HUDEP-2 (cell line): Measurements from ENCODE around the gene CCNL2.
A peak's percentile ranks its signal among the peaks of the same experiment; 100 is the strongest.
"Not testable (repeated sequence)": the region's sequence is repeated elsewhere in the genome, so short reads cannot be mapped to it uniquely, and the experiment has no call there.

Experiments used
- DNase-seq, 76 experiments: peaks; one replicate each; lab custom pipeline; 2025; ENCODE audit not compliant: unreplicated experiment in 76 of 76; lab: John Stamatoyannopoulos, UW

CCNL2 gene

DNA sequence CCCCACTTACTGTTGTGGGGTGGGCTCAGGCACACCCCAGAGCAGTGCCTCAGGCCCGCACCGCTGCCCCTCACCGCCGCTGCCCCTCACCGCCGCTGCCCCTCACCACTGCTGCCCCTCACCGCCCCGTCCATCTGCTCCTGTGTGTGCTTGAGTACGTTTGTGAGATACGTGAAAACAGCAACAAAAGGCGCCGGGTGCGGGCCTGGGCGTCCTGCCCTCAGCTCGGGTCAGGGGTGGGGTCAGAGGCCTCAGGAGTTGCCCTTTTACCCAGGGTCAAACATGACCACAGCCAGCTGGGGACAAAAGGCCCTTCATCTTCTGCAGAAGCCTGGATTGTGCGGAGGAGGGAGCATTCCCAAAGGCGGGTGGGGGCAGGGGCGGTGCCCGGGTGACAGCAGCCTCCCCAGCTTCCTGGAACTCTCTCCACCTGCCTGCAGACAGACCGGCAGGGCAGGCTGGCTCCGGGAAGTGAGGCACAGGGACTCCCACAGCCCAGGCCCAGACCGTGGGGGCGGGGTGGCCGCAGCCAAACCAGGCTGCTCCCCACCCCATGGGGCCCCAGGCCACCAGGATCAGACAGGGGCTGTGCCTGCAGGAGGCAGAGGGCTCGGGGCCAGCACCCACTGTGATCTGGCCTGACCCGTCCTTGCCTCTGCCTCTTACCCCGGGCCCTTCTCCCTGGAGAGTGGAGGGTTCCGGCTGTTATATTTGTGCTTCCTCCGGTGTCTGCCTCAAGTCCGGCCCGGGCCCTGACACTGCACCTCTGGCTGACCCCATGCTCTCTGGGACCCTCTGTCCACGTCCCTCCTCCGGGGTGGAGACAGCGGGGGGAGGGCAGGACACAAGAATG, 34.0 kb upstream of the CCNL2 start:
- peak in 9 of 76 experiments; percentile 8 to 41 (median 23) for DNase-seq

DNA sequence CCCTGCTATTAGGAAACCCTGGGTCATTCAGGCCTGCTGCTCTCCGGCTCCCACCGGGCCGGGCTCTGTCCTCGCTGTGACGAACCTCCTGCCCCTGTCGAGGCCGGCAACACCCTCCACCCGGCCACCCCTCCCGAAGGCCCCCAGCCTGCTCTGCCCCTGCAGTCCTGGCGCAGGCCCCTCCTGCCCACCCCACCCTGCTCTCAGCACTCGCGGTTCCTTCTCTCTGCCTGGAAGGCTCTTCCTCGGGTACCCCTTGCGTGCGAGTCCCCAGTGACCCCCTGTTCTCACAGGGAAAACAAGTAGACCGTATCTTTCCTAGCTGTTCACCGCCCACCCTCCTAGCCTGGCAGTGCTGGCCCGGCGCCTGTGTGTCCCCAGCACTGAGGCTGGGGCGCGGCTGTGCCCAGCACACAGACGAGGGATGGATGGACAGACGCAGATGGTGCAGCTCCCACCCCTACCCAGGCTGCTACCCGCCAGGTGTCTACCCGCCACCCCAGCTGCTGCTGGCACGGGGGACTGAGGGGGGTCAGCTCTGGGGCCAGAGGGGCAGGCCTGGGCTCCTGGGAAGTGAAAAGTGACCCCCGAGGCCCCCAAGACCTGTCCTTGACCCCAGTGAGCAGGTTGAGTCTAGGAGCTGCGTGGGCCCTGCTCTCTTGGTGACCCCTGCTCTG, 33.3 kb upstream of the CCNL2 start:
- no peak for DNase-seq

DNA sequence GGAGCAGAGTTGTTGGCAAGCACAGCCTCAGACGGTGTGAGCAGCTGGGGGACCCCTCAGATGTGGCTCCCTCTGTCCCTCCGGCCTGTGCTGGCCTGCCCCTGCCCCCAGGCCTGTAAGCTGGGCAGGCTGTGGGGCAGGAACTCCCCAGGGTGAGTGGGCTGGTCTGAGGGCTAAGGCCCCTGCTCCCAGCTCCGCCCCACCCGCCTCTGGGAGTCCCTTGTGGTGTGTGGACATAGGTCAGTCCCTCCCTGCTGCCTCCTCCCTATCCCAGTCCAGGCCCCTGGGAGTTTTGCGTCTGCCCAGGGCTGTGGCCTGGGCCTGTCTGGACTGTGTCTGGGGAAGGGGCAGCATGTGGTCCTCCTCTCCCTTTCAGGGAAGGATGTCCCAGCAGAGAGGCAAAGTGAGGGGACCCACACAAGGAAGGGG, 32.7 kb upstream of the CCNL2 start:
- no peak for DNase-seq

DNA sequence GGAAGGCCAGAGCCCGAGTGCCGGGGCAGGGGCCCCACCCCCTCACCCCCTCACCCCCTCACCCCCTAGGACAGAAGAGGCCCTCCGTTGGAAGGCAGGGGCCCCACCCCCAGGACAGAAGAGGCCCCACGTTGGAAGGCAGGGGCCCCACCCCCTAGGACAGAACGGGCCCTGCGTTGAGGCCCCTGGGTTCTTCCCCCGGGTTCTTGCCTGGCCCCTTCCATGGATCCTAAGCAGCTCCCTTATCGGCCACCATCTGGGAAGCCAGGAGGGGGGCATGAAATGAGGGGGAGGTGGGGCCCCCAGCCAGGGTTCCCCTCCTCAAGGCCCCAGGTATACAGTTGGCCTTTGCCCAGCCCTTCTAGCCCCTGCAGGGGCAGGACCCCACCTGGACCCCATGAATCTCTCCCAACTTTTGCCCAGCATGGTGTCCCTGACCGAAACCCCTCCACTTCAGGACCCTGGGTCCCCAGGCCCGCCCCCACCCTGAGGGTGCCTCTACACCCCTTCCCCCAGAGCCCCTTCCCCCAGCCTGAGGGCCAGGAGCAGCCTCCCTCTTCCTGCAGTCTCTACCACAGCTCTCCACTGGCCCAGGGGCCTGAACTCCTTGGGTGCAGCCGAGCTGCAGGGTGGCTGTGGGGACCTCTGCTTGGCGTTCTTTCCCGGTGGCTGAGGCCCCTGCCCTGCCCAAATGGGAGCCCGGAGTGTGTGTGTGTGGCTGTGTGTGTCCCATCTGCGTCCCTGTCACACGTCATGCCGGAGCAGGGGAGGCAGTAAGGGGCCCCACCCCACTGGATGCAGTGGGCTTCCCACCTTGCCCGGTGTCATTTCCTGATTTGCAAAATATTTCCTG, 32.1 kb upstream of the CCNL2 start:
- DNase-seq, result no peak

DNA sequence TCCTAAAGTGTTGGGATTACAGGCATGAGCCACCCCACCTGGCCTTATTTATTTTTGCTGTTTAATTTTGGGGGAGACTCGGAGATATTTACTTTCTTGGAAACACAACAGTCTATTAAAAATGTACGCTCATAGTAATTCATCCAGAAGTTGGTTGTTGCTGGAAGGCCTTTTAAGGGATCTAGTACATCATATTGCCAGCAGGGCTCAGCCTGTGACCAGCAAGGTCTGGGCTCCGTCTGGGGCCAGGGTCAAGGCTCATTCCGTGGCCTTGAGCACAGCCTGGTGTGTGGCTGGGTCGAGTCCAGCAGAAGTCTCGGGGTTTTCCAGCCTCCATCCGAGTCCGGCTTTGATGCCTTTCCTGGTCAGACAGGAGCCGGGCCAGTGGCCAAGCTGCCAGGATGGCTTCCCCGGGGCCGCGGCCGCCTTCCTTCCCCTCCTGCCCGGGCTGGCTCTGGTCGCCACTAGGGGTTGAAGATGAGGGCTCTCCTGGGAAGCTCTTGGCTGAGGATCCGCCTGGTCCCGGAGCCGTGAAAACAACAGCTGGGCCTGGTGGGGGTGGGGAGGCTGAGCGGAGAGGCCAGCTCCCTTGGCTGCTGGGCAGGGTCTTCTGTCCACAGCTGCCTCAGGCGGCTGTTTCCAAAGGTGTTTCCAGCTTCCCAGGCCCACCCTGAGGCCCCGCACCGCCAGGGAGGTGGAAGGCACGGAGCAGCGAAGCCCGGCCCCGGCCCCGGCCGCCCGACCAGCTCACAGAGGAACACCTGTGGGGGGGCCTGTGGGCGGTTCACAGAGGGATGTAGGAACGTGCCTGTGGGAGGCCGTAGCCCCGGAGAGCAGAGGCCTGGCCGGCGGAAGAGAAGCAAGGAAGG, 31.2 kb upstream of the CCNL2 start:
- DNase-seq, result no peak

DNA sequence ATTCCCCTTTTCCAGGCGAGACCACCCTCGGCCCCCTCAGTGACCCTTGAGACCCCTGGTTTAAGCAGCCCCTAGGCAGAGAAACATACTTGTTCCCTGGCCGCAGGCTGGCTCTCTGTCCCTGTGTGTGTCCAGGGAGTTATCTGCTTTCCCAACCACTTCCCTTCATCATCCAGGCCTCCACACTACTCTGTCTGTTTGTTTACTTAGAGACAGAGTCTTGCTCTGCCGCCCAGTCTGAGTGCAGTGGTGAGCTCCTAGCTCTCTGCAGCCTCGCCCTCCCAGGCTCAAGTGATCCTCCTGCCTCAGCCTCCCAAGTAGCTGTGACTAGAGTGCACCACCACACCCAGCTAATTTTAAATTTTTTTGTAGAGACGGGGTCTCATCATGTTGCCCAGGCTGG, 30.5 kb upstream of the CCNL2 start:
- DNase-seq, result no peak

DNA sequence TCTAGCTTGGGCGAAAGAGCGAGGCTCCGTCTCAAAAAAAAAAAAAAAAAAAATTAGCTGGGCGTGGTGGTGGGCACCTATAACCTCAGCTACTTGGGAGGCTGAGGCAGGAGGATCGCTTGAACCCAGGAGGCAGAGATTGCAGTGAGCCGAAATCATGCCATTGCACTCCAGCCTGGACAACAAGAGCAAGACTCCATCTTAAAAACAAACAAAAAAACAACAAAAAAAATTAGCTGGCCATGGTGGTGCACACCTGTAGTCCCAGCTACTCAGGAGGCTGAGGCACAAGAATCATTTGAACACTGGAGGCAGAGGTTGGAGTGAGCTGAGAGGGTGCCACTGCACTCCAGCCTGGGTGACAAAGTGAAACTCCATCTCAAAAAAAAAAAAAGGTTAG, 29.8 kb upstream of the CCNL2 start:
- DNase-seq, result not testable (repeated sequence)

DNA sequence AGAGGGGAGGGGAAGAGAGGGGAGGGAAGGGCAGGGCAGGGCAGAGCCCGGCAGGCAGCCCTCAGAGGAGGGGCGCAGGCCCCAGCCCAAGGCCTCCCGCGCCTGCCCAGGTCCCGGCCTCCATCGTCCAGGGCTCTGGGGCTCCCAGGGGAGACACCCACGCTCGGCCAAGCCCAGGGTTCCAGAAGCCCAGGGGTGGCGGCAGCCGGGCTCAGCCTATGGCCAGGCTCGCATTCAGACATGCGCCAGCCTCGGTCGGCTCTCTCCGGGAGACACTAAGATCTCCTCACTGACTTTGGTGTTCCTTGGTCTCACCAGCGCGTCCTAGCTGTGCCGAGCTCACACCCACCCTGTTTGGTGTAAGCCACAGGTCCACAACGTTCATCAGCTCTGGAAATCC, 29.0 kb upstream of the CCNL2 start:
- no peak for DNase-seq

DNA sequence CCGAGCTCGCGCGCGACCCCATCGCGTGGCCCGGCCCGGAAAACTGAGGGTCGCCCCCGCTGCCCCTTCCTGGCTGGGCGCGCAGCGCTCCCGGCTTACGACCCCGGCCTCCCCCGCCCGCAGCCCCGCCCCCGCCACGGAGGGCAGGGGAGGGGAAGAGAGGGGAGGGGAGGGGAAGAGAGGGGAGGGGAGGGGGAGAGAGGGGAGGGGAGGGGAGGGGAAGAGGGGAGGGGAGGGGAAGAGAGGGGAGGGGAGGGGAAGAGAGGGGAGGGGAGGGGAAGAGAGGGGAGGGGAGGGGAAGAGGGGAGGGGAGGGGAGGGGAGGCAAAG, 28.6 kb upstream of the CCNL2 start:
- no peak for DNase-seq

DNA sequence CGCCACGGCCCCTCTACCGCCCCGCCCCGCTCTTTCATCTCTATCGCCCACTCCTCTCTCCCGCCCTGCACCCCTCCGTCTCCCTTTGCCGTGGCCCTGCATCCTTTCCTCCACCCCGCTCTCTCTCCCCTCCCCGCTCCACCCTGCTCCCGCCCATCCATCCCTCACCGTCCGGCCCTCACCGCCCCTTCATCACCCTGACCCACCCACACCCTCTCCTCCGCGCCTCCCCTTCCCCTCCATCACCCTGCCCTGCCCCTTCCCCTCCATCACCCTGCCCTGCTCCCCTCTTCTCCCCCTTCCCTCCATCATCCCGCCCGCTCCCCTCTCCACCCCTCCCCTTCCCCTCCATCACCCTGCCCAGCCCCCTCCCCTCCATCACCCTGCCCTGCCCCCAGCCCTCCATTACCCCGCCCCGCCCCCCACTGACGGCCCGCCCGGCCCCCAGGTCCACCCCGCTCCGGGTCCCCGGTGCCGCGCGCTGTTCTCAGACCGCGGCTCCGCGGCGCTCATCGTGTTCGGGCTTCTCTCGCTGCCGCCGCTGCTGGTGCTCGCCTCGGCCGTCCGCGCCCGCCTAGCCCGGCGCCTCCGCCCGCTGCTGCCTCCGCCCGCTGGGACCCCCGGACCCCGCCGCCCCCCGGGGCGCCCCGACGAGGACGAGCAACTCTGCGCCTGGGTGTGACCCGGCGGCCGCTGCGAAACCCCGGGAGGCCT, 28.1 kb upstream of the CCNL2 start:
- no peak for DNase-seq

DNA sequence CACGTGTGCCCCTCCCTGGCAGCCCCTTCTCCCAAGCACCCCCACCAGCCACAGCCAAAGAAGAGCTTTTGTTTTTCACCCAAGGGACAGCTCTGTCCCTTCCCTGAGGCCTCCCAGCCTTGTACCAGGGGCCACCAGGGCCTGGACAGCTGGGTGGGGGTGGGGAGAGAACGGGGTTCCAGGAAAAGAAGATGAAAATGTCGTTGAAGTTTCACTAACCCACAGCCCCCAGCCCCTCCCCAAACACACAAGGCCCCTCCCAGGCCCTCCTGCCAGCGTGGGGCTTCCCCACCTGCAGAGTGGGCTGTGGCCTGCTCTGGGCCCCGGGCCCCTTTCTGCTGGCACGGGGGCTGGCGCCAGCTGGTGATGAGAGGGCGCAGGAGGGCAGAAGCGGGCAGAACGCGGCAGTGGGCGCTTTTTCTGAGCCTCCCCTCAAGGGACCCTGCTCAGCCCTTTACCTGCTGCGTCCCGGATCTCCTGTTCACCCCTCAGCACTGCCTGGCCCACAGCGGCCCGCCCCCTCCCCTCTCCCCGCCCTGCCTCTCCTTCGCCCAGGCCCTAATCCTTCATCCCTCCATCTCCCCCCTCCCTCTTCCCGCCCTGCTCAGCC, 27.5 kb upstream of the CCNL2 start:
- no peak for DNase-seq

DNA sequence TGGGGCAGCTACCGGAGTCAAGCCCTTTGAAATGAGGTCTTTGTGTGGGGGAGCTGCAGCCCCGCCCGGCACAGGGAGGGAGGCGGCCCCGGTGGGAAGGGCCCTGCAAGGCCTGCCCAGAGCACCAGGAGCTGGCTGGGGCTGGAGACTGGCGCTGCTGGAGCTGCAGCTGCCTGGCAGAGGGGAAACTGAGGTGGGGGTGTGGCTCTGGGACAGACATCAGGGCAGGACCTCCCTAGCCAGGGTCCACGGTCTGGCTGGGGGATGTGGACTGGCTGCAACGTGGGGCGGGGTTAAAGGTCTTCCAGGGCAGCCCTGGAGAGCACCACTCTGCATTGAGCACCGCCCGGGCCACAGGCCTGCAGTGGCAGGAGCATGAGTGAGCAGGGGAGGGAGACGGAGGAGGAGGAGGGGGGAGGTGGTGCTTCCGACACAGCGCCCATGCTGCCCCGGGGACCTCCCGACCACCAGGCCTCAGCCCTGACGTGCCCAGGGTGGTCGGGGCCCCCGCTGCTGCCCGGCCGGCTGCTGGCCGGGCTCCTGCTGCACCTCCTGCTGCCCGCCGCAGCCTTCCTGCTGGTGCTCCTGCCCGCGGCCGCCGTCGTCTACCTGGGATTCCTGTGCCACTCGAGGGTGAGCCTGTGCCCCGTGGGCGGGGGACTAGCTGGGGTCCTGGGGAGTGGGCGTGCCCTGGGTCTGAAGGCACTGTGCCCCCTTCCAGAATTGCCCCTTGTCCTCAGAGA, 26.8 kb upstream of the CCNL2 start:
- DNase-seq, result no peak

DNA sequence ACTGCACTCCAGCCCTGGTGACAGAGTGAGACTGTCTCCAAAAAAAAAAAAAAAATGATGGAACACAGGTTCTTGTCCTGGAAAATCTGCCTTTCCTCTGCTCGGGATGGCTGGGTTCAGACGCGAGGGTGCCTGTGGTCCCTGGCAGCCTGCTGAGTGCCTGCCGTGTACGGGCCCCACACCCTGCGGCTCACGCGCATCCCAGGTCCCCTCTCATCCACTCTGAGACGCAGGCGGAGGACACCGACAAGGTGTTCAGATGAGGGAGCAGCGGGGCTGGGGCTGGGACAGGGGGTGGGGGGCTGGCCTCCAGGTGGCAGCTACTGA, 26.3 kb upstream of the CCNL2 start:
- DNase-seq, result no peak

DNA sequence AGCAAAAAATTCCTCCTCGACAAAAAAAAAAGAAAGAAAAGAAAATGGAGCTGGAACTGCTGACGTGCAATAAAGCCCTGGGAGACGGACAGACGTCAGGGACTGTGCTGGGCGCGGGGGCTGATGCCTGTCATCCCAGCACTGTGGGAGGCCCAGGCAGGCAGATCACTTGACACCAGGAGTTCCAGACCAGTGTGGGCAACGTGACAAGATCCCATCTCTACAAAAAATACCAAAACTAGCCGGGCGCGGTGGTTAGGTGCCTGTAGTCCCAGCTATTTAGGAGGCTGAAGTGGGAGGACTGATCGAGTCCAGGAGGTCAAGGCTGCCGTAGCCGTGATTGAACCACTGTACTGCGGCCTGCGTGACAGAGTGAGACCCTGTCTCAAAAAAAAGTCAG, 25.6 kb upstream of the CCNL2 start:
- DNase-seq, result no peak

DNA sequence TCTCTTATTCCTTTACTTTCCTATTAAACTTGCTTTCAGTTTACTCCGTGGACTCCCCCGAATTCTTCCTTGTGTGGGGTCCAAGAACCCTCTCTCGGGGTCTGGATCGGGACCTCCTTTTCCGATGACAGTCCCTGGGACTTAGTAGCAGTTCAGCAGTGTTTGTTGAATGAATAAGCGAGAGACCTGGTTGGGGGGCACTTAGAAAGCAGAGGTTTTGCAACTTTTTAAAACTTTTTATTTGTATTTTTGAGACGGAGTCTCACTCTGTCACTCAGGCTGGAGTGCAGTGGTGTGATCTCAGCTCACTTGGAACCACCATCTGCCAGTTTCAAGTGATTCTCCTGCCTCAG, 24.1 kb upstream of the CCNL2 start:
- DNase-seq, result no peak

DNA sequence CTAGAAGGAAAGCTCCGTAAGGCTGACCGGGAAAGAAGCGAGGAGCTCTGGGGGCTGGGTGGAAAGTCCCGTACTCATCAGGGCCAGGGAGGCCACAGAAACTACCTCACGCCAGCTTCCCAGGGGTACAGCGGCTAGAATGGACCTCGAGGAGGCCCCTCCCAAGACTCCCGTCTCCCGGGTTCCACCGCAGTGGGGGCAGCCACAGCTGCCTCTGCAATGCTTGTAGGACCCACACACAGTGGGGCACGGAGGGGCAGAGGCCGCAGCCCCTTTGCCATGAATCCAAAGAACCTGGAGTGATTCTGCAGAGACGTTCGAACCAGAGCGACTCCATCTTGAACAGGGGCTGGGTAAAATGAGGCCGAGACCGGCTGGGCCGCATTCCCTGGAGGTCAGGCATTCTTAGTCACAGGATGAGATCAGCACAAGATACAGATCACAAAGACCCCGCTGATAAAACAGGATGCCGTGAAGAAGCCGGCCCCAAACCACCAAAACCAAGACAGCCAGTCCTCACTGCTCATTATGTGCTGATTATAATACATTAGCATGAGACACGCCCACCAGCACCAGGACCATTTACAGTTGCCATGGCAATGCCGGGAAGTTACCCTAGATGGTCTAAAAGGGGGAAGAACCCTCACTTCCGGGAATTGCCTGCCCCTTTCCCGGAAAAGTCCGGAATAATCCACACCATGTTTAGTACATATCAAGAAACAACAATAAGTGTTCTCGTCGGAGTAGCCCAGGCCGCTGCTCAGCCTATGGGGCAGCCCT, 23.5 kb upstream of the CCNL2 start:
- DNase-seq, result no peak

DNA sequence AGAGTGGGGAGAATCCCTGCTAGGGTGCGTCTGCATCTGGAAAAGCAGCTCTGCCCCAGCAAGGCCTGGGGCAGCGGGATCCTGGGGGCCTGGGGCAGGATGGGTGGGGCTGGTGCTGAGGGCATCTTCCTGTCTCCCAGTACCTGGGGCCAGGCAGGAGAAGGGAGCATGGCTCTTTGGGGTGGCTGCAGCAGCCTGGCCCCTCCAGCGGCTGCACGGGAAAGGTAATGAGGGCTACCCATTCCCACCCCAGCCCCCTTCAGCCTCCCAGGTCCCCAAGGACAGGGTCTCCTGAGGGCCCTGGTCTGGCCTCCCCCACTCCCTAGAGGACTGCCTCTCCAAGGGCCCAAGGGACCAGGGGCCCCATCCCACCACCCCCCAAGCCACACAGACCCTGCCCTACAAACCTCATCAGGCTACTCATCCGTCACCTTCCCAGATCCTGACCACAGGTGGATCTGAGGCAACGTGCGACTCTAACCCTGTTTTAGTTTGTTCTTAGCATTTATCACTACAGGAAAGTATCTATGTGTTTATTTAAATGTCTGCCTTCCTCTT, 22.9 kb upstream of the CCNL2 start:
- no peak for DNase-seq
